GM10248 (cell line): ENCODE results near the gene DIP2B.
"Not testable (repeated sequence)": the region's sequence is repeated elsewhere in the genome, so short reads cannot be mapped to it uniquely, and the experiment has no call there.

Source experiments
- CTCF ChIA-PET: fragments of 300-600 bp; sonication (Branson Sonifier 250); formaldehyde crosslinking; extraction: SDS; loops from one replicate; lab custom pipeline; 2021; ENCODE audit warnings: antibody characterized with exemption; lab: Yijun Ruan, JAX
- POLR2A ChIA-PET: fragments of 350-650 bp; sonication (Branson Sonifier 250); formaldehyde crosslinking; extraction: SDS; loops from one replicate; lab custom pipeline; 2020; ENCODE audit warnings: antibody characterized with exemption; lab: Yijun Ruan, JAX
- DNase-seq: peaks from one replicate; pipeline ENCODE4 v3.0.0; 2012; ENCODE audit errors: extremely low spot score
- CTCF ChIP-seq: IDR thresholded peaks from 2 replicates; pipeline ENCODE4 v1.5.1; 2012; ENCODE audit warnings: mild to moderate bottlenecking, low read depth; ENCODE audit errors: extremely low read depth, missing control alignments, control extremely low read depth

The DIP2B gene

GRCh38 chr12:50551866-50552265 lies 47.1 kb downstream of the DIP2B start:
- no peak for TF ChIP-seq CTCF
- CTCF ChIA-PET = interaction anchor here (0.9 to 2.0 kb wide), 4 partner anchors 11 to 31 kb away, joined by 3 to 8 read pairs (median 4); no protein-coding TSS in a partner anchor
- DNase-seq = no peak
- POLR2A ChIA-PET = interaction anchor here (0.7 kb wide), 1 partner anchor 171 kb away, joined by 5 read pairs; no protein-coding TSS in a partner anchor

GRCh38 chr12:50554651-50555050 lies 49.9 kb downstream of the DIP2B start:
- no peak for TF ChIP-seq CTCF
- POLR2A ChIA-PET = no interaction called here
- CTCF ChIA-PET = interaction anchor here (1.5 to 1.9 kb wide), 2 partner anchors 12 to 40 kb away, joined by 4 to 5 read pairs; no protein-coding TSS in a partner anchor
- no peak for DNase-seq

GRCh38 chr12:50555471-50555885 lies 50.7 kb downstream of the DIP2B start:
- ChIA-PET POLR2A (no interaction called here), CTCF (interaction anchor here (1.4 to 1.9 kb wide), 3 partner anchors 13 to 61 kb away, joined by 4 to 6 read pairs (median 5); no protein-coding TSS in a partner anchor)
- no peak for TF ChIP-seq CTCF
- no peak for DNase-seq

- ChIA-PET POLR2A (no interaction called here), CTCF (interaction anchor here (1.4 kb wide), 1 partner anchor 60 kb away, joined by 6 read pairs; no protein-coding TSS in a partner anchor)
- no peak for TF ChIP-seq CTCF
- no peak for DNase-seq
These were observed 51.5 kb downstream of the DIP2B start for GRCh38 chr12:50556273-50556672.

GRCh38 chr12:50556796-50557195 lies 52.0 kb downstream of the DIP2B start:
- CTCF ChIA-PET, POLR2A ChIA-PET, DNase-seq: not testable (repeated sequence)

GRCh38 chr12:50557421-50557820 lies 52.6 kb downstream of the DIP2B start:
- ChIA-PET POLR2A (no interaction called here), CTCF (no interaction called here)
- no peak for DNase-seq
- TF ChIP-seq CTCF = no peak

GRCh38 chr12:50558970-50559369 lies 54.2 kb downstream of the DIP2B start:
- ChIA-PET CTCF (no interaction called here), POLR2A (no interaction called here)
- no peak for TF ChIP-seq CTCF
- DNase-seq = no peak
